ENCODE data around the gene GBX1. TPM values are rescaled to one million over a fixed set of nuclear protein-coding genes. Genes with fewer than 3 reads are reported as not detected.
A peak's percentile ranks its signal among the peaks of the same experiment; 100 is the strongest.

GBX1 gene
- total and polyA plus RNA-seq, 7 donors: 0.07 to 1.9 (median 0.65) TPM; not detected in 1

- Histone ChIP-seq H3K4me1 (peaks cover 31% of the 10 kb centered on the region), H3K27me3 (ENCODE audit: insufficient read depth in 3 of 3, low read length in 2 of 3) (no peaks in the 10 kb centered on the region), H3K4me3 (peak overlapping the region; percentile 67), H3K9me3 (no peaks in the 10 kb centered on the region), H3K27ac (peak overlapping the region; percentile 97), H3K36me3 (ENCODE audit: insufficient read depth in 1 of 2, low read depth in 1 of 2) (peaks cover 0 to 13% of the 10 kb centered on the region in 2 donors)
- 28 to 51% (median 28%) methylated on average over 5 of the region's 5 CpGs for WGBS, 3 donors
- ATAC-seq: no peak
- no peak for DNase-seq
- intact Hi-C loops (cut with DNase I): no loop called here
- no peak for TF ChIP-seq CTCF (IDR thresholded peaks at IDR 0.05)
These were observed 20.7 kb upstream of the GBX1 start for GRCh38 chr7:151188252-151188542.

GRCh38 chr7:151187409-151188251, 20.1 kb upstream of the GBX1 start:
- no peaks in the 10 kb centered on the region for H3K27me3 ChIP-seq (ENCODE audit: insufficient read depth in 3 of 3, low read length in 2 of 3)
- H3K4me1 ChIP-seq: peaks cover 31% of the 10 kb centered on the region
- H3K9me3 ChIP-seq: no peaks in the 10 kb centered on the region
- DNase-seq (peak; percentile 61 to 86), ATAC-seq (peak; percentile 85 to 86 (median 86))
- peak overlapping the region; percentile 67 for H3K4me3 ChIP-seq
- WGBS, 3 donors: 19 to 43% (median 27%) methylated on average over 22 of the region's 22 CpGs
- peak overlapping the region; percentile 97 for H3K27ac ChIP-seq
- no peak for TF ChIP-seq CTCF (IDR thresholded peaks at IDR 0.05)
- peaks cover 0 to 13% of the 10 kb centered on the region in 2 donors for H3K36me3 ChIP-seq (ENCODE audit: insufficient read depth in 1 of 2, low read depth in 1 of 2)
- intact Hi-C loops (cut with DNase I): no loop called here

- peaks cover 0 to 13% of the 10 kb centered on the region in 2 donors for H3K36me3 ChIP-seq (ENCODE audit: insufficient read depth in 1 of 2, low read depth in 1 of 2)
- intact Hi-C loops (cut with DNase I): no loop called here
- peak within 1 kb of the TSS; percentile 97 for H3K27ac ChIP-seq
These were observed 19.3 kb upstream of the GBX1 start, which contains the start of gene ASB10 for GRCh38 chr7:151186640-151187408. Gene ASB10, minus strand, starts transcription at chr7:151187250. Its CDS starts 120 bp downstream, at chr7:151187130.

More at GRCh38 chr7:151186640-151187408, 19.3 kb upstream of the GBX1 start, which contains the start of gene ASB10:
- Histone ChIP-seq H3K4me1 (peaks cover 32% of the 10 kb centered on the region), H3K27me3 (ENCODE audit: insufficient read depth in 3 of 3, low read length in 2 of 3) (no peaks in the 10 kb centered on the region), H3K4me3 (peak within 1 kb of the TSS; percentile 67), H3K9me3 (no peaks in the 10 kb centered on the region)
- ATAC-seq (peak; percentile 84 to 89 (median 86)), DNase-seq (peak; percentile 54 to 84)
- 19 to 34% (median 25%) methylated on average over 21 to 22 of the region's 22 CpGs for WGBS, 3 donors
- no peak for TF ChIP-seq CTCF (IDR thresholded peaks at IDR 0.05)

All from psoas muscle (tissue), 8 donors.